ENCODE data around the gene SEC24B.
A peak's percentile ranks its signal among the peaks of the same experiment; 100 is the strongest.
"Not testable (repeated sequence)": the region's sequence is repeated elsewhere in the genome, so short reads cannot be mapped to it uniquely, and the experiment has no call there.

SEC24B gene

GRCh38 chr4:109451544-109452273 lies 18.1 kb downstream of the SEC24B start:
- no peak overlapping the region for H3K4me3 ChIP-seq (ENCODE audit: low read depth in 1 of 2, low read length in 2 of 2)
- H3K27me3 ChIP-seq (ENCODE audit: insufficient read depth, low read length, poor library complexity) = no peaks in the 10 kb centered on the region
- no peak overlapping the region for H3K4me2 ChIP-seq (ENCODE audit: insufficient read depth, low read length)
- H3K27ac ChIP-seq (ENCODE audit: low read length) = no peak overlapping the region
- ATAC-seq (ENCODE audit: insufficient read depth, low read depth) (no peak), DNase-seq (no peak)
- peaks cover 52% of the 10 kb centered on the region for H3K36me3 ChIP-seq (ENCODE audit: insufficient read depth, low read length)
- no peak overlapping the region for H2AFZ ChIP-seq (ENCODE audit: low read depth, low read length)
- TF ChIP-seq EZH2 (IDR thresholded peaks at IDR 0.05; ENCODE audit: borderline replicate concordance, low read depth, low read length, severe bottlenecking) (no peak), CTCF (IDR thresholded peaks at IDR 0.05; ENCODE audit: borderline replicate concordance, extremely low read depth, low read length, poor library complexity, severe bottlenecking) (no peak)
- no peaks in the 10 kb centered on the region for H3K4me1 ChIP-seq (ENCODE audit: insufficient read depth, low read length)
- peaks cover 66% of the 10 kb centered on the region for H4K20me1 ChIP-seq (ENCODE audit: insufficient read depth, low read length)
- H3K79me2 ChIP-seq (ENCODE audit: insufficient read depth, low read length) = peaks cover 100% of the 10 kb centered on the region
- no peaks in the 10 kb centered on the region for H3K9me3 ChIP-seq (ENCODE audit: insufficient read depth, low read length, severe bottlenecking)
- no peak overlapping the region for H3K9ac ChIP-seq (ENCODE audit: low read depth, low read length)

GRCh38 chr4:109453110-109453509 lies 19.5 kb downstream of the SEC24B start:
- not testable (repeated sequence) for H3K9ac ChIP-seq (ENCODE audit: low read depth, low read length); H3K4me3 ChIP-seq (ENCODE audit: low read depth in 1 of 2, low read length in 2 of 2); DNase-seq; H3K9me3 ChIP-seq (ENCODE audit: insufficient read depth, low read length, severe bottlenecking); H2AFZ ChIP-seq (ENCODE audit: low read depth, low read length); H3K4me1 ChIP-seq (ENCODE audit: insufficient read depth, low read length); H3K27me3 ChIP-seq (ENCODE audit: insufficient read depth, low read length, poor library complexity); ATAC-seq (ENCODE audit: insufficient read depth, low read depth); H3K27ac ChIP-seq (ENCODE audit: low read length); H3K4me2 ChIP-seq (ENCODE audit: insufficient read depth, low read length)
- peaks cover 63% of the 10 kb centered on the region; the same call in 1 of the 2 replicates for H4K20me1 ChIP-seq (ENCODE audit: insufficient read depth, low read length)
- peaks cover 52% of the 10 kb centered on the region for H3K36me3 ChIP-seq (ENCODE audit: insufficient read depth, low read length)
- H3K79me2 ChIP-seq (ENCODE audit: insufficient read depth, low read length) = peaks cover 100% of the 10 kb centered on the region

GRCh38 chr4:109462297-109462696 lies 28.7 kb downstream of the SEC24B start:
- H3K4me2 ChIP-seq (ENCODE audit: insufficient read depth, low read length) = no peak overlapping the region
- peaks cover 94% of the 10 kb centered on the region for H3K79me2 ChIP-seq (ENCODE audit: insufficient read depth, low read length)
- H4K20me1 ChIP-seq (ENCODE audit: insufficient read depth, low read length) = peaks cover 34% of the 10 kb centered on the region; the same call in 1 of the 2 replicates
- H3K4me3 ChIP-seq (ENCODE audit: low read depth in 1 of 2, low read length in 2 of 2) = no peak overlapping the region
- peak; percentile 39; the same call in 1 of the 3 replicates for ATAC-seq (ENCODE audit: insufficient read depth, low read depth)
- no peak for DNase-seq
- TF ChIP-seq EZH2 (IDR thresholded peaks at IDR 0.05; ENCODE audit: borderline replicate concordance, low read depth, low read length, severe bottlenecking) = no peak
- TF ChIP-seq CTCF (IDR thresholded peaks at IDR 0.05; ENCODE audit: borderline replicate concordance, extremely low read depth, low read length, poor library complexity, severe bottlenecking) = no peak
- no peak overlapping the region for H3K9ac ChIP-seq (ENCODE audit: low read depth, low read length)
- no peak overlapping the region for H2AFZ ChIP-seq (ENCODE audit: low read depth, low read length)
- no peak overlapping the region for H3K27ac ChIP-seq (ENCODE audit: low read length)
- H3K36me3 ChIP-seq (ENCODE audit: insufficient read depth, low read length) = peaks cover 38% of the 10 kb centered on the region
- H3K27me3 ChIP-seq (ENCODE audit: insufficient read depth, low read length, poor library complexity) = no peaks in the 10 kb centered on the region
- no peaks in the 10 kb centered on the region for H3K4me1 ChIP-seq (ENCODE audit: insufficient read depth, low read length)
- H3K9me3 ChIP-seq (ENCODE audit: insufficient read depth, low read length, severe bottlenecking) = no peaks in the 10 kb centered on the region

GRCh38 chr4:109462802-109463201 lies 29.2 kb downstream of the SEC24B start:
- DNase-seq (no peak), ATAC-seq (ENCODE audit: insufficient read depth, low read depth) (no peak)

More at GRCh38 chr4:109462802-109463201, 29.2 kb downstream of the SEC24B start:
- Histone ChIP-seq H3K36me3 (ENCODE audit: insufficient read depth, low read length) (peaks cover 38% of the 10 kb centered on the region), H3K27me3 (ENCODE audit: insufficient read depth, low read length, poor library complexity) (no peaks in the 10 kb centered on the region), H3K27ac (ENCODE audit: low read length) (no peak overlapping the region), H3K4me1 (ENCODE audit: insufficient read depth, low read length) (no peaks in the 10 kb centered on the region), H3K4me2 (ENCODE audit: insufficient read depth, low read length) (no peak overlapping the region), H3K4me3 (ENCODE audit: low read depth in 1 of 2, low read length in 2 of 2) (no peak overlapping the region), H4K20me1 (ENCODE audit: insufficient read depth, low read length) (peaks cover 29% of the 10 kb centered on the region; the same call in 1 of the 2 replicates), H3K9me3 (ENCODE audit: insufficient read depth, low read length, severe bottlenecking) (no peaks in the 10 kb centered on the region), H3K79me2 (ENCODE audit: insufficient read depth, low read length) (peaks cover 94% of the 10 kb centered on the region), H3K9ac (ENCODE audit: low read depth, low read length) (no peak overlapping the region), H2AFZ (ENCODE audit: low read depth, low read length) (no peak overlapping the region)
- TF ChIP-seq CTCF (IDR thresholded peaks at IDR 0.05; ENCODE audit: borderline replicate concordance, extremely low read depth, low read length, poor library complexity, severe bottlenecking) (no peak), EZH2 (IDR thresholded peaks at IDR 0.05; ENCODE audit: borderline replicate concordance, low read depth, low read length, severe bottlenecking) (no peak)

Measured in DND-41 (cell line).